ENCODE results near the gene FNTB.

FNTB gene

DNA sequence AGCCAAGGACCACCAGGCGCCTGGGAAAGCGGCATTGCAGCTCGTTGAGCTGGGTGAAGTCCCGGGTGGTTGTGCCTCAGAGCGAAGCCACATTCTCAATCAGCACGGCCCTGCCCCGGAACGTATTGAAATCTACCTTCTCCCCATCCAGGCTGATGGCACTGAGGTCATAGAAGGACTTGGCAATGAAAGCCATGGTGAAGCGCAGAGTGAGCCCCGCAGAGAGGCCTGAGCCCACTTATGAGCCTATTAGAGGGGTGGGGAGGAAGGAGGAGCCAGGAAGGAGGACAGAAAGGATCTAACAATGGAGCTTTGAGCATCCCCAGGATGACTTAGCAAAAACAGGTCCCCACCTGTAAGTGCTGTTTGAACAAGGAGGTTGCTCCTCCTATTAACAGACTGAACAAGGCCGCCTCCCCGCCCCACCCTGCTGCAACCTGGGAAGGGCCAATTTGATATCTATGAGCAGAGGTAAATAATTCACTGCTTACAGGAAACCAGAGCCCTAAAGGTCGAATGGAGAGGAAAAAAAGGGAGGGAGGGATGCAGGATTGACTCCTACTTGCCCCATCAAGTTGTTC is 44.1 kb upstream of the FNTB start, which contains the start of gene GPX2:
TSS of gene GPX2 (minus strand) at position 215 of the 581 bp plus-strand sequence. CDS start at position 196, 19 bp downstream.
- TF ChIP-seq CTCF (IDR thresholded peaks at IDR 0.05) = no peak

DNA sequence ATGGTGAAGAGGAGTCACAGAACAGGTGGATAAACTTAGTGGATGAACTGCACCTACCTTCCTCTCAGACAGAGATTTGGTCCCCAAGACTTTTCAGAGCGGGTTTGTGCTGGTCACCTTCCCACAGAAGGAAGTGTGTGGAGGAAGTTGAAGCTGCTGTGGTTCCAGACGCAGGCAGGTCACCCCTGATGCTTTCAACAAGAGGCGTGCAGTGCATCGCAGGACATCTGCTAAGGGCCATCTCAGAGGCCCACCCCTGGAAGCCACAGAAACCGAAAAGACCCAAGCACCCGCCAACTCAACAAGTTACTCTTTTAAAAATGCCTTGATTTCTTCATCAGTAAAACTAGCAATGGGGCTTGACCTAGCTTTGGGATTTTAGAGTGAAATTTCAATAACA is 43.1 kb upstream of the FNTB start:
- TF ChIP-seq CTCF (IDR thresholded peaks at IDR 0.05) = no peak

DNA sequence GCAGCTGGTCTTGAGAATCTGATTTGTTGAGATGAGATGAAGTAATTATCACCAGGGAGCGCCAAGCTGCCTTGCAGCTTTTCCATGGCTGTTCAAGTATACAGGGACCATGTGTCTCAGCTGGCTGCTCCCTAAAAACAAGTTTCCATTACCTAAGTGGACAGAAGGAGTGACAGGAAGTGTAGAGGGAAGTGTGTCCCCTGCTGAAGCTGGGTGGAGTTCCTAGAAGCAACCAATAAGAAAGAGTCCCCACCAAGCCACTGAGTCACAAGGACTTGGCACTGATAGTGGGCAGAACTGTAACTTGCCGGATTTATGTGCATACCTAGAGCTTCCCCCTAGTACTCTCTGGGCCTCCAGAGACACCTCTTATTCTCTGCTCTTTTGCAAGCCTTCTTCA is 42.7 kb upstream of the FNTB start:
- TF ChIP-seq CTCF (IDR thresholded peaks at IDR 0.05) = no peak

DNA sequence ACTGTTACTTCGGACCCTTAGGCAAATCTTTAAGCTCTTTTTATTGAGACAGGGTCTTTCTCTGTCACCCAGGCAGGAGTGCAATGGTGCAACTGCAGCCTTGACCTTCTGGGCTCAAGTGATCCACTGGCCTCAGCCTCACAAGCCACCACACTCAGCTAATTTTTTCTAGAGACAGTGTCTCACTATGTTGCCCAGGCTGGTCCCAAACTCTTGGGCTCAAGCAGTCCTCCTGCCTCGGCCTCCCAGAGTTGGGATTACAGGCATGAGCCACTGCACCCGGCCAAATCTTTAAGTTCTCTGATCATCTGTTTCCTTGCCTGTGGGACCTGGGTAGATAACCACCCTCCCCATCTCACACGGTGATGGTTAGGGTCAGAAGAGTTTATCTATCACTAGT is 41.8 kb upstream of the FNTB start:
- TF ChIP-seq CTCF (IDR thresholded peaks at IDR 0.05) = no peak

GRCh38 chr14:64945431-64946178 is 41.1 kb upstream of the FNTB start:
- no peak for TF ChIP-seq CTCF (IDR thresholded peaks at IDR 0.05)

GRCh38 chr14:64946310-64947045 is 40.2 kb upstream of the FNTB start:
- no peak for TF ChIP-seq CTCF (IDR thresholded peaks at IDR 0.05)

GRCh38 chr14:64947710-64948611 is 38.7 kb upstream of the FNTB start:
- TF ChIP-seq CTCF (IDR thresholded peaks at IDR 0.05) = no peak

Data from LNCAP (cell line).